ENCODE data around the gene SCFD2. TPM values are rescaled to one million over a fixed set of nuclear protein-coding genes. Genes with fewer than 3 reads are reported as not detected.
"Not testable (repeated sequence)": the region's sequence is repeated elsewhere in the genome, so short reads cannot be mapped to it uniquely, and the experiment has no call there.

Gene SCFD2
- total RNA-seq, 1 donor from 2014 or later: 16.2 TPM

GRCh38 chr4:53313510-53313909 lies 52.4 kb downstream of the SCFD2 start:
- Histone ChIP-seq H3K9ac (ENCODE audit: low read depth in 1 of 3, low read length in 3 of 3) (no peak overlapping the region), H3K27me3 (ENCODE audit: control insufficient read depth in 3 of 3, insufficient read depth in 3 of 3, low read length in 3 of 3) (no peaks in the 10 kb centered on the region), H3K4me3 (ENCODE audit: low read length in 3 of 3) (no peak overlapping the region), H3K36me3 (ENCODE audit: control insufficient read depth in 3 of 3, insufficient read depth in 3 of 3, low read length in 3 of 3) (no peaks in the 10 kb centered on the region), H3K27ac (ENCODE audit: low read depth, low read length) (no peak overlapping the region), H3K4me1 (ENCODE audit: control insufficient read depth in 3 of 3, insufficient read depth in 3 of 3, low read length in 3 of 3) (no peaks in the 10 kb centered on the region), H3K9me3 (ENCODE audit: control insufficient read depth in 3 of 3, low read length in 3 of 3) (no peaks in the 10 kb centered on the region)

- H3K4me3 ChIP-seq (ENCODE audit: low read length in 3 of 3): no peak overlapping the region
- no peaks in the 10 kb centered on the region for H3K4me1 ChIP-seq (ENCODE audit: control insufficient read depth in 3 of 3, insufficient read depth in 3 of 3, low read length in 3 of 3)
- H3K27me3 ChIP-seq (ENCODE audit: control insufficient read depth in 3 of 3, insufficient read depth in 3 of 3, low read length in 3 of 3): no peaks in the 10 kb centered on the region
- H3K9ac ChIP-seq (ENCODE audit: low read depth in 1 of 3, low read length in 3 of 3): no peak overlapping the region
- no peaks in the 10 kb centered on the region for H3K9me3 ChIP-seq (ENCODE audit: control insufficient read depth in 3 of 3, low read length in 3 of 3)
- no peak overlapping the region for H3K27ac ChIP-seq (ENCODE audit: low read depth, low read length)
- H3K36me3 ChIP-seq (ENCODE audit: control insufficient read depth in 3 of 3, insufficient read depth in 3 of 3, low read length in 3 of 3): no peaks in the 10 kb centered on the region
Observed at GRCh38 chr4:53309321-53310040, 56.4 kb downstream of the SCFD2 start.

- H3K36me3 ChIP-seq (ENCODE audit: control insufficient read depth in 3 of 3, insufficient read depth in 3 of 3, low read length in 3 of 3): no peaks in the 10 kb centered on the region
- H3K27ac ChIP-seq (ENCODE audit: low read depth, low read length): no peak overlapping the region
- no peak overlapping the region for H3K9ac ChIP-seq (ENCODE audit: low read depth in 1 of 3, low read length in 3 of 3)
- H3K27me3 ChIP-seq (ENCODE audit: control insufficient read depth in 3 of 3, insufficient read depth in 3 of 3, low read length in 3 of 3): no peaks in the 10 kb centered on the region
- H3K4me1 ChIP-seq (ENCODE audit: control insufficient read depth in 3 of 3, insufficient read depth in 3 of 3, low read length in 3 of 3): no peaks in the 10 kb centered on the region
- no peak overlapping the region for H3K4me3 ChIP-seq (ENCODE audit: low read length in 3 of 3)
- no peaks in the 10 kb centered on the region for H3K9me3 ChIP-seq (ENCODE audit: control insufficient read depth in 3 of 3, low read length in 3 of 3)
Observed at GRCh38 chr4:53307819-53308780, 57.8 kb downstream of the SCFD2 start.

- Histone ChIP-seq H3K9me3 (ENCODE audit: control insufficient read depth in 3 of 3, low read length in 3 of 3) (no peaks in the 10 kb centered on the region), H3K4me1 (ENCODE audit: control insufficient read depth in 3 of 3, insufficient read depth in 3 of 3, low read length in 3 of 3) (no peaks in the 10 kb centered on the region), H3K36me3 (ENCODE audit: control insufficient read depth in 3 of 3, insufficient read depth in 3 of 3, low read length in 3 of 3) (no peaks in the 10 kb centered on the region), H3K4me3 (ENCODE audit: low read length in 3 of 3) (no peak overlapping the region), H3K9ac (ENCODE audit: low read depth in 1 of 3, low read length in 3 of 3) (no peak overlapping the region), H3K27me3 (ENCODE audit: control insufficient read depth in 3 of 3, insufficient read depth in 3 of 3, low read length in 3 of 3) (no peaks in the 10 kb centered on the region), H3K27ac (ENCODE audit: low read depth, low read length) (no peak overlapping the region)
Observed at GRCh38 chr4:53307210-53307609, 58.7 kb downstream of the SCFD2 start.

GRCh38 chr4:53306729-53307128 lies 59.1 kb downstream of the SCFD2 start:
- Histone ChIP-seq H3K4me3 (ENCODE audit: low read length in 3 of 3) (no peak overlapping the region), H3K9me3 (ENCODE audit: control insufficient read depth in 3 of 3, low read length in 3 of 3) (no peaks in the 10 kb centered on the region), H3K36me3 (ENCODE audit: control insufficient read depth in 3 of 3, insufficient read depth in 3 of 3, low read length in 3 of 3) (no peaks in the 10 kb centered on the region), H3K27me3 (ENCODE audit: control insufficient read depth in 3 of 3, insufficient read depth in 3 of 3, low read length in 3 of 3) (no peaks in the 10 kb centered on the region), H3K9ac (ENCODE audit: low read depth in 1 of 3, low read length in 3 of 3) (no peak overlapping the region), H3K4me1 (ENCODE audit: control insufficient read depth in 3 of 3, insufficient read depth in 3 of 3, low read length in 3 of 3) (no peaks in the 10 kb centered on the region), H3K27ac (ENCODE audit: low read depth, low read length) (no peak overlapping the region)

GRCh38 chr4:53292209-53292608 lies 73.7 kb downstream of the SCFD2 start:
- not testable (repeated sequence) for H3K9me3 ChIP-seq (ENCODE audit: control insufficient read depth in 3 of 3, low read length in 3 of 3)

GRCh38 chr4:53281438-53281837 lies 84.4 kb downstream of the SCFD2 start:
- Histone ChIP-seq H3K36me3 (ENCODE audit: control insufficient read depth in 3 of 3, insufficient read depth in 3 of 3, low read length in 3 of 3) (no peaks in the 10 kb centered on the region), H3K4me3 (ENCODE audit: low read length in 3 of 3) (no peak overlapping the region), H3K9me3 (ENCODE audit: control insufficient read depth in 3 of 3, low read length in 3 of 3) (no peaks in the 10 kb centered on the region), H3K9ac (ENCODE audit: low read depth in 1 of 3, low read length in 3 of 3) (no peak overlapping the region), H3K27me3 (ENCODE audit: control insufficient read depth in 3 of 3, insufficient read depth in 3 of 3, low read length in 3 of 3) (no peaks in the 10 kb centered on the region), H3K4me1 (ENCODE audit: control insufficient read depth in 3 of 3, insufficient read depth in 3 of 3, low read length in 3 of 3) (no peaks in the 10 kb centered on the region), H3K27ac (ENCODE audit: low read depth, low read length) (no peak overlapping the region)

More at GRCh38 chr4:53292209-53292608, 73.7 kb downstream of the SCFD2 start:
- not testable (repeated sequence) for H3K9ac ChIP-seq (ENCODE audit: low read depth in 1 of 3, low read length in 3 of 3); H3K4me1 ChIP-seq (ENCODE audit: control insufficient read depth in 3 of 3, insufficient read depth in 3 of 3, low read length in 3 of 3); H3K4me3 ChIP-seq (ENCODE audit: low read length in 3 of 3); H3K36me3 ChIP-seq (ENCODE audit: control insufficient read depth in 3 of 3, insufficient read depth in 3 of 3, low read length in 3 of 3); H3K27me3 ChIP-seq (ENCODE audit: control insufficient read depth in 3 of 3, insufficient read depth in 3 of 3, low read length in 3 of 3); H3K27ac ChIP-seq (ENCODE audit: low read depth, low read length)

GRCh38 chr4:53280846-53281245 lies 85.0 kb downstream of the SCFD2 start:
- no peak overlapping the region for H3K4me3 ChIP-seq (ENCODE audit: low read length in 3 of 3)

GRCh38 chr4:53274609-53275268 lies 91.1 kb downstream of the SCFD2 start:
- H3K4me1 ChIP-seq (ENCODE audit: control insufficient read depth in 3 of 3, insufficient read depth in 3 of 3, low read length in 3 of 3): no peaks in the 10 kb centered on the region
- no peak overlapping the region for H3K4me3 ChIP-seq (ENCODE audit: low read length in 3 of 3)
- H3K9ac ChIP-seq (ENCODE audit: low read depth in 1 of 3, low read length in 3 of 3): no peak overlapping the region
- no peak overlapping the region for H3K27ac ChIP-seq (ENCODE audit: low read depth, low read length)
- H3K36me3 ChIP-seq (ENCODE audit: control insufficient read depth in 3 of 3, insufficient read depth in 3 of 3, low read length in 3 of 3): no peaks in the 10 kb centered on the region
- H3K9me3 ChIP-seq (ENCODE audit: control insufficient read depth in 3 of 3, low read length in 3 of 3): no peaks in the 10 kb centered on the region
- no peaks in the 10 kb centered on the region for H3K27me3 ChIP-seq (ENCODE audit: control insufficient read depth in 3 of 3, insufficient read depth in 3 of 3, low read length in 3 of 3)

More at GRCh38 chr4:53280846-53281245, 85.0 kb downstream of the SCFD2 start:
- H3K9ac ChIP-seq (ENCODE audit: low read depth in 1 of 3, low read length in 3 of 3): no peak overlapping the region
- H3K27me3 ChIP-seq (ENCODE audit: control insufficient read depth in 3 of 3, insufficient read depth in 3 of 3, low read length in 3 of 3): no peaks in the 10 kb centered on the region
- no peaks in the 10 kb centered on the region for H3K36me3 ChIP-seq (ENCODE audit: control insufficient read depth in 3 of 3, insufficient read depth in 3 of 3, low read length in 3 of 3)
- no peaks in the 10 kb centered on the region for H3K9me3 ChIP-seq (ENCODE audit: control insufficient read depth in 3 of 3, low read length in 3 of 3)
- H3K4me1 ChIP-seq (ENCODE audit: control insufficient read depth in 3 of 3, insufficient read depth in 3 of 3, low read length in 3 of 3): no peaks in the 10 kb centered on the region
- no peak overlapping the region for H3K27ac ChIP-seq (ENCODE audit: low read depth, low read length)
